Endothelial cell of umbilical vein (primary cell): ENCODE data around the gene ZC3H18.

Experiments
- EZH2 ChIP-seq: IDR thresholded peaks from 2 replicates; pipeline ENCODE4 v1.6.1; 2012; ENCODE audit warnings: borderline replicate concordance, low read depth, mild to moderate bottlenecking, moderate library complexity, low read length, inconsistent platforms; ENCODE audit not compliant: severe bottlenecking
- FOS ChIP-seq: IDR thresholded peaks from 2 replicates; pipeline ENCODE4 v1.6.1; 2011; ENCODE audit warnings: mild to moderate bottlenecking, low read length, moderate library complexity, borderline replicate concordance; ENCODE audit not compliant: insufficient read depth
- GATA2 ChIP-seq: IDR thresholded peaks from 2 replicates; pipeline ENCODE4 v1.7.0; 2011; ENCODE audit warnings: low read depth, mild to moderate bottlenecking, moderate library complexity, mixed read lengths, low read length; ENCODE audit not compliant: insufficient read length, insufficient read depth
- MYC ChIP-seq: IDR thresholded peaks from one replicate; pipeline ENCODE4 v1.6.1; 2011; ENCODE audit warnings: mild to moderate bottlenecking, low read depth, low read length
- POLR2A ChIP-seq: IDR thresholded peaks from 2 replicates; pipeline ENCODE4 v1.6.1; 2012; ENCODE audit warnings: low read depth, mild to moderate bottlenecking, control low read depth, low read length
- POLR2AphosphoS5 ChIP-seq: IDR thresholded peaks from 2 replicates; pipeline ENCODE4 v1.6.1; 2012; ENCODE audit warnings: low read depth, mild to moderate bottlenecking, control low read depth, low read length, moderate library complexity; ENCODE audit not compliant: insufficient read depth
- TF ChIP-seq, protein P1 (sequence below), 2 donors: IDR thresholded peaks; 1 replicate in 1 of 2; 2 replicates in 1 of 2; pipeline ENCODE4 v1.5.1; 2011; ENCODE audit warnings: low read length in 2 of 2, mild to moderate bottlenecking in 2 of 2, moderate library complexity in 2 of 2, control low read depth in 1 of 2, inconsistent platforms in 1 of 2, low read depth in 1 of 2; ENCODE audit not compliant: insufficient read depth in 1 of 2; ENCODE audit errors: extremely low read depth in 1 of 2
- TF ChIP-seq, protein P2 (sequence below): IDR thresholded peaks from 2 replicates; pipeline ENCODE4 v1.6.1; 2011; ENCODE audit not compliant: insufficient read depth, insufficient read length

DNA sequence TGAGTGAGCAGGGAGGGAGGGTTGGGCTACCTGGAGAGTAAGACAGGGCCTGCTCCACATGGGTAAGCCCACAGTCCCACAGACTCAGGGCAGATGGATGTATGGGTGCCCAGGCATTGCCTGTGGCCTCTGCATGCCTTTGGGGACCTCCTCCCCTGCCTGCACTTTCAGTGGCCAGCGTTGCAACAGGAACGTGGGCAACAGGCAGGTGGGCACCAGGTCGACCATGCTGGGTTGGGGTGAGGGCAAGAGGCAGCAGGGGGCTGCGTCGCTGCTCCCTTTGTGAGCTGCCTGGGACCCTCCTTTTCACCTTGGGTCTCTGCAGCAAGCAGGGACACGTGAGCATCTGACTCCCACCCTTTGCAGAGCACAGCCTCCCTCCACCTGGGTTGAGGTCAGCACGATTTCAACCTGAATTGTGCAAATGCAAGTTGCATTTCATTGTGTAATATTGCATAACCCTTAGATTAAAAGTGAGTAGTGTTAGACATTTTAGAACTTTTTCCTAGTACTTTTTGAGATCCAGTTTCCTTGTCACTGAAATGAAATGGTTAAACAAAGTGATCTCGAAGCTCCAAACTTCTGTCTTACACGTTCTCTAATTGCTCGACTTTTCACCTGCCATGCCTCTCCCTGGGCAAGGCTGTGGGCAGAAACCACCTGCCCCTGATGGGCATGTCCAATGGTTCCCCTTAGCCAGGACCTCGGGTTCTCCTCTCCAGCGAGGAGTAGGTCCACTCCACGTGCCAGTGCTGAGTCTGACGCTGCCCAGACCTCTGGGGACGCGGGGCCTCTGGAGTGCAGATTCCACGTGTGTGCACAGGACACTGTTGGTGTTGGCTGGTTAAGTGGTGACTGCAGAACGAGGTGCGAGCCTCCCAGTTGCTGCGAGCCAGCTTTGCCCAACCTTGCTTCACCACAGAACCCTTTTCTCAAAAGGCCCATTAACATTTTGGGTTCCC, 35.3 kb downstream of the ZC3H18 start:
- TF ChIP-seq, protein P1, sequence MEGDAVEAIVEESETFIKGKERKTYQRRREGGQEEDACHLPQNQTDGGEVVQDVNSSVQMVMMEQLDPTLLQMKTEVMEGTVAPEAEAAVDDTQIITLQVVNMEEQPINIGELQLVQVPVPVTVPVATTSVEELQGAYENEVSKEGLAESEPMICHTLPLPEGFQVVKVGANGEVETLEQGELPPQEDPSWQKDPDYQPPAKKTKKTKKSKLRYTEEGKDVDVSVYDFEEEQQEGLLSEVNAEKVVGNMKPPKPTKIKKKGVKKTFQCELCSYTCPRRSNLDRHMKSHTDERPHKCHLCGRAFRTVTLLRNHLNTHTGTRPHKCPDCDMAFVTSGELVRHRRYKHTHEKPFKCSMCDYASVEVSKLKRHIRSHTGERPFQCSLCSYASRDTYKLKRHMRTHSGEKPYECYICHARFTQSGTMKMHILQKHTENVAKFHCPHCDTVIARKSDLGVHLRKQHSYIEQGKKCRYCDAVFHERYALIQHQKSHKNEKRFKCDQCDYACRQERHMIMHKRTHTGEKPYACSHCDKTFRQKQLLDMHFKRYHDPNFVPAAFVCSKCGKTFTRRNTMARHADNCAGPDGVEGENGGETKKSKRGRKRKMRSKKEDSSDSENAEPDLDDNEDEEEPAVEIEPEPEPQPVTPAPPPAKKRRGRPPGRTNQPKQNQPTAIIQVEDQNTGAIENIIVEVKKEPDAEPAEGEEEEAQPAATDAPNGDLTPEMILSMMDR (IDR thresholded peaks at IDR 0.05; ENCODE audit: extremely low read depth in 1 of 2, insufficient read depth in 1 of 2, low read depth in 1 of 2, low read length in 2 of 2), result no peak
- TF ChIP-seq POLR2AphosphoS5 (no peak), POLR2A (no peak), EZH2 (no peak), FOS (no peak), MYC (no peak), GATA2 (no peak)
- TF ChIP-seq, protein P2, sequence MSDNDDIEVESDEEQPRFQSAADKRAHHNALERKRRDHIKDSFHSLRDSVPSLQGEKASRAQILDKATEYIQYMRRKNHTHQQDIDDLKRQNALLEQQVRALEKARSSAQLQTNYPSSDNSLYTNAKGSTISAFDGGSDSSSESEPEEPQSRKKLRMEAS, result no peak
